GM20431 (cell line): ENCODE measurements around the gene OR52N2.

Experiments used
- in situ Hi-C: fragments of 300-500 bp; cut with MseI, MboI; formaldehyde crosslinking; loops from one replicate; pipeline ENCODE4 v1.15.0; 2020; ENCODE audit warnings: low sequenced_read_pairs; ENCODE audit not compliant: unreplicated experiment

Gene OR52N2

GRCh38 chr11:5808500-5809121, at the start of gene OR52N2:
TSS of gene OR52N2 (plus strand) at chr11:5808924. CDS start at chr11:5820336, 11,412 bp downstream.
- in situ Hi-C loops, result loop anchor here (25.0 kb wide), 1 partner anchor 196 kb away; no protein-coding TSS in a partner anchor

GRCh38 chr11:5767056-5767455, 41.7 kb upstream of the OR52N2 start:
- in situ Hi-C loops, result no loop called here

- in situ Hi-C loops, result no loop called here
Measured at GRCh38 chr11:5783255-5783654, 25.5 kb upstream of the OR52N2 start, which contains the start of gene OR52N5. TSS of gene OR52N5 (minus strand) at chr11:5783355. CDS start at chr11:5778634, 4,721 bp downstream.

- in situ Hi-C loops, result no loop called here
Measured at GRCh38 chr11:5791165-5791564, 17.6 kb upstream of the OR52N2 start, which contains the start of gene OR52N1. TSS of gene OR52N1 (minus strand) at chr11:5791265. CDS start at chr11:5788816, 2,449 bp downstream.

GRCh38 chr11:5796541-5796940, 12.2 kb upstream of the OR52N2 start:
- in situ Hi-C loops, result no loop called here

- in situ Hi-C loops, result loop anchor here (25.0 kb wide), 1 partner anchor 192 kb away; no protein-coding TSS in a partner anchor
Measured at GRCh38 chr11:5803982-5804381, 4.7 kb upstream of the OR52N2 start.

- in situ Hi-C loops, result loop anchor here (25.0 kb wide), 1 partner anchor 195 kb away; no protein-coding TSS in a partner anchor
Measured at GRCh38 chr11:5807580-5807979, 1.1 kb upstream of the OR52N2 start.

GRCh38 chr11:5809122-5809519, 397 bp downstream of the OR52N2 start:
- in situ Hi-C loops, result loop anchor here (25.0 kb wide), 1 partner anchor 197 kb away; no protein-coding TSS in a partner anchor

- in situ Hi-C loops, result loop anchor here (25.0 kb wide), 1 partner anchor 198 kb away; no protein-coding TSS in a partner anchor
Measured at GRCh38 chr11:5809905-5810795, 1.4 kb downstream of the OR52N2 start.

- in situ Hi-C loops, result loop anchor here (25.0 kb wide), 1 partner anchor 203 kb away; no protein-coding TSS in a partner anchor
Measured at GRCh38 chr11:5815534-5815933, 6.8 kb downstream of the OR52N2 start.

- in situ Hi-C loops, result loop anchor here (25.0 kb wide), 1 partner anchor 206 kb away; no protein-coding TSS in a partner anchor
Measured at GRCh38 chr11:5818245-5818886, 9.6 kb downstream of the OR52N2 start.

GRCh38 chr11:5831196-5831829, 22.6 kb downstream of the OR52N2 start:
- in situ Hi-C loops, result no loop called here

- in situ Hi-C loops, result no loop called here
Measured at GRCh38 chr11:5833446-5833845, 24.7 kb downstream of the OR52N2 start.

- in situ Hi-C loops, result no loop called here
Measured at GRCh38 chr11:5837695-5838094, 29.0 kb downstream of the OR52N2 start.

- in situ Hi-C loops, result no loop called here
Measured at GRCh38 chr11:5841797-5842196, 33.1 kb downstream of the OR52N2 start, which contains the start of gene OR52E6. TSS of gene OR52E6 (minus strand) at chr11:5841897. CDS start at chr11:5841897, 0 bp downstream.

GRCh38 chr11:5846701-5847100, 38.0 kb downstream of the OR52N2 start:
- in situ Hi-C loops, result no loop called here

- in situ Hi-C loops, result no loop called here
Measured at GRCh38 chr11:5847711-5848110, 39.0 kb downstream of the OR52N2 start.

GRCh38 chr11:5851002-5851401, 42.3 kb downstream of the OR52N2 start:
- in situ Hi-C loops, result no loop called here

- in situ Hi-C loops, result no loop called here
Measured at GRCh38 chr11:5857590-5857989, 48.9 kb downstream of the OR52N2 start, which contains the start of gene OR52E8. TSS of gene OR52E8 (minus strand) at chr11:5857690. CDS start at chr11:5857690, 0 bp downstream.
